GM04504 (cell line): ENCODE data around the gene BFSP2.

ENCODE experiments used
- DNase-seq: peaks from one replicate; pipeline ENCODE4 v3.0.0-alpha.2; 2012; ENCODE audit warnings: low read depth

The BFSP2 gene

DNA sequence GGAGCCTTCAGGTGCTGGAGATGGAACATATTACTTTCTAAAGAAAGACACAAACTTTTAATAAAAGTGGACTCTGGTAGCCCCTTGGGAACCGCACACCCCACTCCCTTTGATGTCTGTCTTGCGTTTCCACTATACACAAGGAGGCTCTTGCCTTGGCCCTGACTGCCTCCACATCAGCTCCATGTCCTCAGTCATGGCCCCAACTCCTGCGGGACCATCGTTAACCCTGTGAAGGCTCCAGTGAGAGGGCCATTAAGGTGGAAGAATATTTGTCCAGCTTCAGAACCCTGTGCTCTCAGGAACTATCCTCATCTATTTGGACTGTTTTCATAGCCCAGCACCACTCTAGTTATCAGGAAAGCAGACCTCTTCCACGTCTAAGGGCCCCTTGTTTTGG lies 16.1 kb upstream of the BFSP2 start:
- no peak for DNase-seq

- no peak for DNase-seq
Observed at GRCh38 chr3:133384331-133385027, 15.4 kb upstream of the BFSP2 start.

- no peak for DNase-seq
Observed at GRCh38 chr3:133386876-133387275, 13.0 kb upstream of the BFSP2 start.

DNA sequence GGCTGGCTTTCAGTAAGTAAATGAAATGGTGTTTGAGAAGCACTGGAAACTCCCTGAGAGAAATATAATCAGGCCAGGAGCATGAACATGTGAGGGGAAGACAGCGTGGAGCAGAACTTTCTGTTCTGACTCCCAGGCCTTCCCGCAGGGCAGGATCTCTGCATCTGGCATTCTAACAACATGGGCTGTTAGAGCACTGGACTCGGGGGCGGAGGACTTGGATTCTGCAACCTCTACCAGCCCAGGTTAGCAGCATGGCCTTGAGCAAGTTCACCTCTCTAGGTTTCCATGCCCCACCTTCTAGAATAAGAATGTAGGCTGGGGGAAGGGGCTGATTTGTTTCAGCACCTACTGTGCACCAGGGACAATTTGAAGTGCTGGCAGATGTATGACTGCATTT lies 12.5 kb upstream of the BFSP2 start:
- no peak for DNase-seq

- DNase-seq: no peak
Observed at GRCh38 chr3:133388696-133389395, 11.0 kb upstream of the BFSP2 start.

DNA sequence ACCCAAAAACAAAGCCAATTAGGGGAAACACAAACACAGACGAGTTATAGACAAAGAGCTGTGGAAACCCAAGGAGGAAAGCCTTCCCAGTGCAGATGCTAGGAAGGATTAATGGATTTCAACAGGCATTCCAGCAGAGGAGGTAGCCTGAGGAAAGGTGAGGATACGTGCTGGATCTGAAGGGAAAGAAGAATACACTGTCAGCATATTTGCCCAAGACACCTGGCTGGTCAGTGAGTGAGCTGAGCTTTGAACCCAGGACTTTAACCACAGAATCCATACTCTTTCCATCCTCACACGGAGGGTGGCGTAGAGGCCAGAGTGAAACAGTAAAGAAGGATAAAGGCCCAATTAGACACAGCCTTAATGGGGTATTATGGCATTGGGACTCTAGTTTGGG lies 9.1 kb upstream of the BFSP2 start:
- no peak for DNase-seq

DNA sequence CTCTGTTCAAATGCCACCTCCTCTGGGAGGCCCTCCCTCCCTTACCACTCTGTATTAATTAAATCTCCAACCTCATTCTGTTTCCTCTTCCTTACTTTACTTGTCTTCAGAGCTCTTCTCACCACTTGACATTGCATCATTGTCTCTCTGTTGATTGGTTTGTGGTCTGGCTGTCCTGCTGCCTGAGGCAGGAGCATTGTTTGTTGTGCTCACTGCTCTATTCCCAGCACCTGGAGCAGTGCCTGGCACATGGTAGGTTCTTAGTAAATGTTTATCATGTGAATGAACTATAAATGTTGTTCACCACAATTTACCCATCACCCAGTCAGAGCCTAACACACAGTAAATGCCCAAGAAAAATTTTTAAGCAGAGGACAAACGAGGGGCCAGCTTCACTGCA lies 6.7 kb upstream of the BFSP2 start:
- DNase-seq: no peak

- no peak for DNase-seq
Observed at GRCh38 chr3:133393691-133394474, 6.0 kb upstream of the BFSP2 start.

- no peak for DNase-seq
Observed at GRCh38 chr3:133394561-133395311, 5.1 kb upstream of the BFSP2 start.

DNA sequence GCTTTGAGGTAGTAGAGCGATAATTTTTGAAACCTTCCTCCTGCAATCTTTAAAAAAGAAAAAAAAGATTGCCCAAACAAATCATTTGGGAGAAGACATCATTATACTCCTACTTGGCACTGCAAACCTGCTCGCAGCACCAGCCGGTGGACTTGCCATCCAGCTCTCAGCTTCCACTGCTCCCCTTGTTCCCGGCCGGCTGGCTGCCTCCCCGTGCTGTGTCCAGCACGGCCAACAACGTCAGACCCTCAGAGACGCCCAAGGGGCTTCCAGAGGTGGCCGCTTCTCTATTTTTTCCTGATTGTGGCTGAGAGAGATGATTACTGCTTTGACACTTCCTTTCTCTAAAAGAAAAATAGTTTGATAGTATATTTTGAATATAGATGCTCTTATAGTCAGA lies 3.0 kb upstream of the BFSP2 start:
- DNase-seq: no peak

DNA sequence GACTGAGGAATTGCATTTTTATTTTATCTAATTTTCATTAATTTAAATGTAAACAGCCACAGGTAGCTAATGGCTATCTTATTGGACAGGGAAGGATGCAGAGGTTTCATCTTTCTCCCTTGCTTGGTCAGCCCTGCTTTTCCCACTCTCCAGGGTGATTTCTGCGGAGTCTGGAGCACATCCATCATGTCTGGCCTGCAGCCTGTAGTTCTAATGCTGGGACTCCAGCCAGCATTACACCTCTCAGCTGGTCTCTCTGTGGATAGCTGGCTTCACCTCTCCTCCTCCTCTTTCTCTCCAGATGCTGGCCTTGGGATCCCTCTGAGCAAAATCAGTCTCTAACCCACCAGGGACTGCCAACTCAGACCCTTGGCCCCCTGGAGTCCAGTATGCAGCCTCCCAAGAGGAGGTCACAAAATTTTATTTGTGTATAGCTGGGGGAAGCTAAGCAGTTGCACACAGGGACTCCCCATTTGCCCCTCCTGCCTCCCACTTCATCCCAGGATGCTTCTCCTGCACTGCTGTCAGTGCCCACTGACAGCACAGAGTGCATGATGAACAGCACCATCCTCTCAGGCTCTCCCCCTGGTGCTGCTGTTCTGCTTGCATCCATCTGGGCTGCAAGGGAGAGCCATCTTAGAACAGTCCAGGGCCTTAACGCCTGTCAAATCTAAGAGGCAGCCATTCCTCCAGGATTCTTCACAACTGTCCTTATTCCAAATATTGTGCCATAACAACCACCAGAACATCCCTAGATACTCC lies 1.7 kb downstream of the BFSP2 start:
- no peak for DNase-seq

- DNase-seq: no peak
Observed at GRCh38 chr3:133404920-133405319, 5.1 kb downstream of the BFSP2 start.

DNA sequence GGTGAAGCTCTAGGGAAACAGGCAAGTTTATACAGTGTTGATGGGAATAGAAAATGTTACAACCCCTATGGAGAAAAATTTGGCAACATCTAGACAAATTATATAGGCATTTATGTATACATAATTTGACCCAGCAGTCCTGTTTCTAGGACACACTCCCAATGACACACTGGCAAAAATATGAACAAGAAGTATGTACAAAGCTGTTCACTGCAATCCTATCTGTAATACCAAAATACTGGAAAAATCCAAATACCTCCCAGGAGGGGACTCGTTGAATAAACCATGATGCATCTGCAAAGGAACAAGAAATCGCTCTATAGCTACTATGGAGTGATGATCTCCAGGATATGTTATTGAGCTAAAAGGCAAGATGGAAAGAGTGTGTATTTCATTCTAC lies 8.5 kb downstream of the BFSP2 start:
- DNase-seq: no peak

DNA sequence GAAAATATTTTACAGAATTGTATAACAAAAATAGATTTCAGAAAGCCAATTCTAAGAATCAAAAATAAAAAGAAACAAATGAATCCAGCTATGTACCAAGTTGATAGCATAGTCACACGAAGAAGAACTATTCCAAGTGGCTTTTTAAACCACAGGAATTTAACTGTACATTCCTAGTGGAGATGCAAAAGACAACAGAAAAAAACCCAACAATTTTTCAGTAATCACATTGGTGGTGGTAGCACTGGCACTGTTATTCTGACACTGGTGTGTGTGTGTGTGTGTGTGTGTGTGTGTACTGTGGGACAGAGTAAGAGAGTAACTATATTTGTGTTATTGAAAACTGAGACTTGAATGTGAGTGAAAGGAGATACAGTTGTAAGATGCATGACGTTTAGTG lies 9.1 kb downstream of the BFSP2 start:
- DNase-seq: no peak

GRCh38 chr3:133410191-133410892 lies 10.5 kb downstream of the BFSP2 start:
- DNase-seq: no peak

GRCh38 chr3:133412183-133413132 lies 12.6 kb downstream of the BFSP2 start:
- no peak for DNase-seq

GRCh38 chr3:133413161-133414020 lies 13.5 kb downstream of the BFSP2 start:
- DNase-seq: no peak

DNA sequence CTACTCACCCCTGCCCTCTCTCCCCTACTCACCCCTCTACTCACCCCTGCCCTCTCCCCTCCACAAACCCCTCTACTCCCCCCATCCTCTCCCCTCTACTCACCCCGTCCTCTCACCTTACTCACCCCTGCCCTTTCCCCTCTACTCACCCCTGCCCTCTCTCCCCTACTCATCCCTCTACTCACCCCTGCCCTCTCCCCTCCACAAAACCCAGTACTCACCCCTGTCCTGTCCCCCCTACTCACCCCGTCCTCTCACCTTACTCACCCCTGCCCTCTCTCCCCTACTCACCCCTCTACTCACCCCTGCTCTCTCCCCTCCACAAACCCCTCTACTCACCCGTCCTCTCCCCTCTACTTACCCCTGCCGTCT lies 14.2 kb downstream of the BFSP2 start:
- no peak for DNase-seq

DNA sequence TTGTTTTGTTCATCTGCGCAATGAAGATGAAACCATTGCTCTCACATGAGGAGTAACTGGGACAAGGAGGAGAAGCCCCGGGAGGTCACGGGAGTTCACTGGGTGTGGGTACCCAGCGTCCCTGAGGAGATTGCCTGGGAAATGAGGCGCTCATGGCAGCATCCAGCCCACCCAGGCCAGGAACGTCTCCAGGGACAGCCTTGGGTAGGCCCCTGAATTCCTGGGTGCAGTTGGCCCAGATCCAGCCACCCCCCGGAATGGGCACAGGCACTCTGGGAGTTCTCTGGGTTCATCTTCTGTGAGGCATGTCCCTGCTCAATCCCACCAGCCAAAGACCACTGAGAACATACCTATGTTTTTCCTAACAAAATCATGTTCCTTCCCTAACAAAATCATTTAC lies 18.5 kb downstream of the BFSP2 start:
- no peak for DNase-seq
